Adrenal gland (tissue), 12 donors: ENCODE data around the gene SUPT5H. TPM values are rescaled to one million over a fixed set of nuclear protein-coding genes. Genes with fewer than 3 reads are reported as not detected.
"Not testable (repeated sequence)": the region's sequence is repeated elsewhere in the genome, so short reads cannot be mapped to it uniquely, and the experiment has no call there.

ENCODE experiments used
- DNase-seq, 7 donors: peaks; one replicate each; pipeline ENCODE4 v3.0.0-alpha.2; 2019 to 2020
- H3K27ac ChIP-seq, 5 donors: fragments of 200-600 bp; sonication (generic) in 4 of 5; 1 replicate in 3 of 5; 2 replicates in 2 of 5; pipeline versions ENCODE4 v1.5.1 to v1.8.0; 2016 to 2020; ENCODE audit warnings: mild to moderate bottlenecking in 1 of 5
- H3K27me3 ChIP-seq: fragments of 200-600 bp; 2 replicates; pipeline ENCODE4 v1.8.0; 2021
- H3K36me3 ChIP-seq, 2 donors: fragments of 200-600 bp; replicated peaks in 1 of 2; 1 replicate in 1 of 2; 2 replicates in 1 of 2; pipeline versions ENCODE4 v1.5.1 to v1.8.0; 2018 to 2022
- H3K4me1 ChIP-seq, 2 donors: fragments of 200-600 bp; replicated peaks in 1 of 2; 1 replicate in 1 of 2; 2 replicates in 1 of 2; pipeline versions ENCODE4 v1.5.1 to v1.8.0; 2018 to 2021
- H3K4me3 ChIP-seq, 4 donors: fragments of 200-600 bp; sonication (generic) in 3 of 4; one replicate each; pipeline ENCODE4 v1.5.1; 2016 to 2018
- H3K9me3 ChIP-seq, 3 donors: fragments of 200-600 bp; sonication (generic) in 1 of 3; replicated peaks in 1 of 3; 1 replicate in 2 of 3; 2 replicates in 1 of 3; pipeline versions ENCODE4 v1.5.1 to v1.8.0; 2016 to 2021
- POLR2A ChIP-seq, 2 donors: fragments of 450-650 bp; IDR thresholded peaks; one replicate each; pipeline ENCODE4 v1.6.1; 2017; ENCODE audit warnings: antibody characterized with exemption in 2 of 2, mild to moderate bottlenecking in 2 of 2, moderate library complexity in 1 of 2
- WGBS, 4 donors: extraction: QIAGEN DNeasy Blood & Tissue Kit in 2 of 4; methylation state at CpG; one replicate each; pipeline versions ENCODE4 v1.1.5 to v1.1.7; 2013 to 2017; 5-methylcytosine and 5-hydroxymethylcytosine counted together
- intact Hi-C, 2 donors: fragments of 100-400 bp; cut with DNase I; formaldehyde crosslinking; loops; one replicate each; pipeline versions ENCODE4 v1.14.1 to v1.15.0; 2022 to 2023
- polyA plus RNA-seq, 3 donors: library from polyadenylated mRNA; stranded (reverse); fragments of 200-250 nt in 2 of 3; fragments of 350-450 nt in 1 of 3; fragmentation: Illumina TruSeq in 1 of 3; extraction: RNeasy Lipid Tissue Mini Kit (QIAGEN cat#74804) in 1 of 3; gene quantifications; one replicate each; pipeline ENCODE4 v1.2.3, GENCODE V29; 2013 to 2014
- total RNA-seq, 9 donors: library from RNA; depleted of rRNA in 4 of 9; stranded (reverse); fragments of >200 nt in 4 of 9; fragments of 120-200 nt in 1 of 9; fragmentation: NEBNext Ultra II Directional in 1 of 9; extraction: Animal tissue kit (Norgen Biotek cat#: 25700) in 1 of 9; gene quantifications; one replicate each; pipeline versions ENCODE4 v1.1.0 to v1.2.4, GENCODE V29; 2013 to 2023
- TF ChIP-seq, protein P1 (sequence below), 6 experiments: fragments of 450-650 bp in 4 of 6; fragments of 200-600 bp in 2 of 6; sonication (generic) in 1 of 6; IDR thresholded peaks; 1 replicate in 5 of 6; 2 replicates in 1 of 6; pipeline versions ENCODE4 v1.5.1 to v1.8.0; 2016 to 2021; ENCODE audit warnings: antibody characterized with exemption in 6 of 6, mild to moderate bottlenecking in 2 of 6, moderate library complexity in 1 of 6
- donor health status: healthy with polysubstance abuse.
- donor health status: Bipolar disorder and iron deficiency.
- donor health status: DM: yes; HTN: yes; CAD: no.
- donor health status: DM: no; HTN: no; CAD: no.
- donor health status: DM: no; HTN: no; CAD: no.
- donor health status: DM: yes; HTN: yes; CAD: no.

Gene SUPT5H
- total and polyA plus RNA-seq, 12 donors = 42.0 to 612 (median 99.1) TPM

DNA sequence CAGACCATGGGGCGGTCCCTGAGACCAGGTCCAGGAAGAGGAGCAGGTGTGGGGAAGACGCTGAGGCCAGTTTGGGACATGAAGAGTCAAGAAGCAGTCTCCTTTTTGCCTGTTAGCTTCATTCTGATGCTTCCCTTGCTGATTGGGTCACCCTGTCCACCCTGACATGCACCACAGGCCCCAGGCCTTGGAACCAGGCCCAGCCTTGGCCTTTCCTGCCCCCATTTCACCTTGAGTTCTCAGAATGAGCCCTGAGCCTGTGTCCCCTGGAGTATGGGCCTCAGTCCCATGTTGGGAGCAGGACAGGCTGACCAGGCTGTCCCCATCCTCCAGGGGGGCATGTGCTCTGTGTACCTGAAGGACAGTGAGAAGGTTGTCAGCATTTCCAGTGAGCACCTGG, 30.4 kb downstream of the SUPT5H start:
- TF ChIP-seq POLR2A (IDR thresholded peaks at IDR 0.05) = no peak
- TF ChIP-seq, protein P1, sequence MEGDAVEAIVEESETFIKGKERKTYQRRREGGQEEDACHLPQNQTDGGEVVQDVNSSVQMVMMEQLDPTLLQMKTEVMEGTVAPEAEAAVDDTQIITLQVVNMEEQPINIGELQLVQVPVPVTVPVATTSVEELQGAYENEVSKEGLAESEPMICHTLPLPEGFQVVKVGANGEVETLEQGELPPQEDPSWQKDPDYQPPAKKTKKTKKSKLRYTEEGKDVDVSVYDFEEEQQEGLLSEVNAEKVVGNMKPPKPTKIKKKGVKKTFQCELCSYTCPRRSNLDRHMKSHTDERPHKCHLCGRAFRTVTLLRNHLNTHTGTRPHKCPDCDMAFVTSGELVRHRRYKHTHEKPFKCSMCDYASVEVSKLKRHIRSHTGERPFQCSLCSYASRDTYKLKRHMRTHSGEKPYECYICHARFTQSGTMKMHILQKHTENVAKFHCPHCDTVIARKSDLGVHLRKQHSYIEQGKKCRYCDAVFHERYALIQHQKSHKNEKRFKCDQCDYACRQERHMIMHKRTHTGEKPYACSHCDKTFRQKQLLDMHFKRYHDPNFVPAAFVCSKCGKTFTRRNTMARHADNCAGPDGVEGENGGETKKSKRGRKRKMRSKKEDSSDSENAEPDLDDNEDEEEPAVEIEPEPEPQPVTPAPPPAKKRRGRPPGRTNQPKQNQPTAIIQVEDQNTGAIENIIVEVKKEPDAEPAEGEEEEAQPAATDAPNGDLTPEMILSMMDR (IDR thresholded peaks at IDR 0.05) = no peak
- no peak overlapping the region for H3K27ac ChIP-seq
- intact Hi-C loops = loop anchor here in 1 of 2 donors (10.0 kb wide), 1 partner anchor 59 kb away; the partner anchor contains the start of gene EID2B
- no peaks in the 10 kb centered on the region for H3K27me3 ChIP-seq
- peaks cover 0 to 60% of the 10 kb centered on the region in 2 donors for H3K36me3 ChIP-seq
- no peak for DNase-seq
- 96 to 100% (median 98%) methylated on average over 1 to 2 of the region's 2 CpGs for WGBS, 4 donors
- peaks cover 0 to 7% of the 10 kb centered on the region in 2 donors for H3K4me1 ChIP-seq
- H3K4me3 ChIP-seq = no peak overlapping the region
- H3K9me3 ChIP-seq = no peaks in the 10 kb centered on the region

DNA sequence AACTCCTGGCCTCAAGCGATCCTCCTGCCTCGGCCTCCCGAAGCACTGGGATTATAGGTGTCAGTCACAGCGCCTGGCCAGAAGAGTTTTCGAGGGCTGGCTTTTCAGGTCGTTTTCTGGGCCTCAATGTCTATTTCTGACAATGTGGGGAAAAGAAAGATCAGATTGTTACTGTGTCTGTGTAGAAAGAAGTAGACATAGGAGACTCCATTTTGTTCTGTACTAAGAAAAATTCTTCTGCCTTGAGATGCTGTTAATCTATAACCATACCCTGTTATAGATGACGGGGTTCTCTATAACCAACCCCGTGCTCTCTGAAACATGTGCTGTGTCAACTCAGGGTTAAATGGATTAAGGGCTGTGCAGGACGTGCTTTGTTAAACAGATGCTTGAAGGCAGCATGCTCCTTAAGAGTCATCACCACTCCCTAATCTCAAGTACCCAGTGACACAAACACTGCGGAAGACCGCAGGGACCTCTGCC, 34.0 kb downstream of the SUPT5H start:
- Histone ChIP-seq H3K36me3 (peaks cover 0 to 24% of the 10 kb centered on the region in 2 donors), H3K27ac (peak overlapping the region in 1 of 5 donors; percentile 85), H3K4me1 (peaks cover 8 to 18% of the 10 kb centered on the region in 2 donors)
- H3K9me3 ChIP-seq, H3K4me3 ChIP-seq, DNase-seq, H3K27me3 ChIP-seq: not testable (repeated sequence)
- WGBS, 4 donors = 77 to 85% (median 83%) methylated on average over 11 of the region's 11 CpGs
- intact Hi-C loops = loop anchor here in 1 of 2 donors (10.0 kb wide), 1 partner anchor 55 kb away; the partner anchor contains the start of gene EID2B

DNA sequence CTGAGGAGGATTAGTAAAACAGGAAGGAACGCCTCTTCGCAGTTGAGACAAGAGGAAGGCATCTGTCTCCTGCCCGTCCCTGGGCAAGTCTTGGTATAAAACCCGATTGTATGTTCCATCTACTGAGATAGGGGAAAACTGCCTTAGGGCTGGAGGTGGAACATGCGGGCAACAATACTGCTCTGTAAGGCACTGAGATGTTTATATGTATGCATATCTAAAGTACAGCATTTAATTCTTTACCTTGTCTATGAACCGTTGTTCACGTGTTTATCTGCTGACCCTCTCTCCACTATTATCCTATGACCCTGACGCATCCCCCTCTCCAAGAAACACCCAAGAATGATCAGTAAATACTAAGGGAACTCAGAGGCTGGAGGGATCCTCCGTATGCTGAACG, 34.5 kb downstream of the SUPT5H start:
- Histone ChIP-seq H3K27ac (peak overlapping the region in 4 of 5 donors; percentile 3 to 85 (median 65)), H3K4me3 (peak overlapping the region in 1 of 4 donors; percentile 87), H3K9me3 (no peaks in the 10 kb centered on the region), H3K36me3 (peaks cover 0 to 18% of the 10 kb centered on the region in 2 donors), H3K4me1 (peaks cover 8 to 18% of the 10 kb centered on the region in 2 donors), H3K27me3 (no peaks in the 10 kb centered on the region)
- no peak for DNase-seq
- no peak for TF ChIP-seq POLR2A (IDR thresholded peaks at IDR 0.05)
- TF ChIP-seq, protein P1 (IDR thresholded peaks at IDR 0.05) = no peak
- 52 to 57% (median 54%) methylated on average over 10 of the region's 10 CpGs for WGBS, 4 donors
- intact Hi-C loops = loop anchor here in 1 of 2 donors (10.0 kb wide), 1 partner anchor 55 kb away; the partner anchor contains the start of gene EID2B

DNA sequence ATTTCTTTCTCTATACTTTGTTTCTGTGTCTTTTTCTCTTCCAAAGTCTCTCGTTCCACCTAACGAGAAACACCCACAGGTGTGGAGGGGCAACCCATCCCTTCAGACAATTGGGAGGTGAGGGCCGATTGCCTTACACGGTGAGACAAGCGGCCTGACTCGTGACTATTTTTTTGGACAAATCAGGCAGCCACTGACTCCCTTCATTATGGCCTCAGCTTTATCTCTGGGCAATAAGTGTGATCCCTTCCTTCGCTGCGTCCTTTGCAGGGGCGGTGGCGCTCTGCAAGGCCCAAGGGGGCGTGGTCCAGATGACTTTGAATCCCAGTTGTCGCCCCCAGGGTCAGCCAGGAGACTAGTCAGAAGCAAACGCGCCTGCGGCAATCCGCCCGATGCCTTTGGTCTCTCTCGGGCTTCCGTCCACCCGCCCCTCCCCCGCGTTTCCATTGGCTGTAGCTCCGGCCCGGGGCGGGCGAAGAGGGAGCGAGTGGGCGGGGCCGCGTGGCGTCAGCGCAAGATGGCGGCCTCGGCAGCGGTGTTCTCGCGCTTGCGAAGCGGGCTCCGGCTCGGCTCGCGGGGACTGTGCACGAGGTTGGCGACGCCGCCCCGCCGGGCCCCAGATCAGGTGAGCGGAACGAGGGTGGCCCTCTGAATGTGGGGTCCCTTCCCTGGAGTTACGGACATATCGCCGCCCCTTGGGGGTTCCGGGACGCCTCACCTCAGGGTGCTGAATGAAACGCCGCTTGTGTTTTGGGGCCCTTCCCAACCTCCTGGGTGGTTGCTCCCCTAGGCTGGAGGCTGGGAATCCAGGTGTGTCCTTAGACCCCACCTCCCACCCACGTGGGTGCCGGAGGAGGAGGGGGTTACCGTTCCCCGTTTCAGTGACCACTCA, 35.2 kb downstream of the SUPT5H start, which contains the start of gene TIMM50:
Gene TIMM50 (plus strand): TSS at position 502 of the 892 bp plus-strand sequence. CDS start 16 bp downstream, at position 518.
- peak in 1 of 2 donors; percentile 50 for TF ChIP-seq POLR2A (IDR thresholded peaks at IDR 0.05)
- TF ChIP-seq, protein P1 (IDR thresholded peaks at IDR 0.05) = no peak
- Histone ChIP-seq H3K27me3 (no peaks in the 10 kb centered on the region), H3K4me1 (peaks cover 8 to 18% of the 10 kb centered on the region in 2 donors), H3K27ac (peak within 1 kb of the TSS in 4 of 5 donors; percentile 3 to 85 (median 65)), H3K4me3 (peak within 1 kb of the TSS; percentile 36 to 93 (median 82)), H3K9me3 (no peaks in the 10 kb centered on the region), H3K36me3 (peaks cover 0 to 12% of the 10 kb centered on the region in 2 donors)
- intact Hi-C loops = no loop called here
- DNase-seq = peak; percentile 98 to 99 (median 98)
- WGBS, 4 donors = 1 to 2% (median 1%) methylated on average over 6 to 62 of the region's 62 CpGs
